Testis (tissue), 2 donors: ENCODE results near the gene YY1.

Experiments
- CTCF ChIP-seq, 3 experiments: fragments of 450-650 bp in 2 of 3; fragments of 200-600 bp in 1 of 3; sonication (generic) in 1 of 3; IDR thresholded peaks; one replicate each; pipeline ENCODE4 v1.5.1; 2016 to 2019; ENCODE audit warnings: antibody characterized with exemption in 3 of 3, mild to moderate bottlenecking in 2 of 3, moderate library complexity in 1 of 3
- POLR2A ChIP-seq: fragments of 450-650 bp; IDR thresholded peaks from one replicate; pipeline ENCODE4 v1.6.1; 2017; ENCODE audit warnings: antibody characterized with exemption, mild to moderate bottlenecking, moderate library complexity

- no peak for TF ChIP-seq CTCF (IDR thresholded peaks at IDR 0.05)
- no peak for TF ChIP-seq POLR2A
Measured at GRCh38 chr14:100305324-100306100, 66.6 kb downstream of the YY1 start.
